Measurements from ENCODE around the gene ARL14EP. TPM values are rescaled to one million over a fixed set of nuclear protein-coding genes. Genes with fewer than 3 reads are reported as not detected.

Gene ARL14EP
- polyA plus RNA-seq, 1 donor from 2014 or later: 5.8 TPM

Other genes starting within 250 kb of the ARL14EP start
- gene FSHB, start 92.1 kb upstream of the ARL14EP start, polyA plus RNA-seq (ENCODE audit: insufficient read depth, low read depth, low replicate concordance): not detected